ENCODE results near the gene PDE6B. TPM values are rescaled to one million over a fixed set of nuclear protein-coding genes. Genes with fewer than 3 reads are reported as not detected.

Gene PDE6B
- total and polyA plus RNA-seq, 8 donors: 1.1 to 12.3 (median 1.7) TPM; not detected in 4

GRCh38 chr4:685679-686412, 60.5 kb downstream of the PDE6B start:
- peak in 1 of 2 donors; percentile 7 for DNase-seq
- WGBS, 5 donors: 92 to 95% (median 94%) methylated on average over 27 to 37 of the region's 37 CpGs
- Histone ChIP-seq H3K27me3 (peaks cover 0 to 14% (median 0%) of the 10 kb centered on the region in 3 donors), H3K27ac (no peak overlapping the region), H3K9me3 (no peaks in the 10 kb centered on the region), H3K4me3 (no peak overlapping the region), H3K4me1 (peaks cover 44 to 71% (median 64%) of the 10 kb centered on the region in 4 donors), H3K36me3 (peaks cover 0 to 9% (median 8%) of the 10 kb centered on the region in 4 donors)
- TF ChIP-seq POLR2AphosphoS5 (IDR thresholded peaks at IDR 0.05) (no peak), POLR2A (IDR thresholded peaks at IDR 0.05) (no peak), EP300 (IDR thresholded peaks at IDR 0.05) (no peak)
- TF ChIP-seq, protein P1, sequence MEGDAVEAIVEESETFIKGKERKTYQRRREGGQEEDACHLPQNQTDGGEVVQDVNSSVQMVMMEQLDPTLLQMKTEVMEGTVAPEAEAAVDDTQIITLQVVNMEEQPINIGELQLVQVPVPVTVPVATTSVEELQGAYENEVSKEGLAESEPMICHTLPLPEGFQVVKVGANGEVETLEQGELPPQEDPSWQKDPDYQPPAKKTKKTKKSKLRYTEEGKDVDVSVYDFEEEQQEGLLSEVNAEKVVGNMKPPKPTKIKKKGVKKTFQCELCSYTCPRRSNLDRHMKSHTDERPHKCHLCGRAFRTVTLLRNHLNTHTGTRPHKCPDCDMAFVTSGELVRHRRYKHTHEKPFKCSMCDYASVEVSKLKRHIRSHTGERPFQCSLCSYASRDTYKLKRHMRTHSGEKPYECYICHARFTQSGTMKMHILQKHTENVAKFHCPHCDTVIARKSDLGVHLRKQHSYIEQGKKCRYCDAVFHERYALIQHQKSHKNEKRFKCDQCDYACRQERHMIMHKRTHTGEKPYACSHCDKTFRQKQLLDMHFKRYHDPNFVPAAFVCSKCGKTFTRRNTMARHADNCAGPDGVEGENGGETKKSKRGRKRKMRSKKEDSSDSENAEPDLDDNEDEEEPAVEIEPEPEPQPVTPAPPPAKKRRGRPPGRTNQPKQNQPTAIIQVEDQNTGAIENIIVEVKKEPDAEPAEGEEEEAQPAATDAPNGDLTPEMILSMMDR (IDR thresholded peaks at IDR 0.05): no peak
- intact Hi-C loops (cut with DNase I; ENCODE audit: low total_unique reads): no loop called here

DNA sequence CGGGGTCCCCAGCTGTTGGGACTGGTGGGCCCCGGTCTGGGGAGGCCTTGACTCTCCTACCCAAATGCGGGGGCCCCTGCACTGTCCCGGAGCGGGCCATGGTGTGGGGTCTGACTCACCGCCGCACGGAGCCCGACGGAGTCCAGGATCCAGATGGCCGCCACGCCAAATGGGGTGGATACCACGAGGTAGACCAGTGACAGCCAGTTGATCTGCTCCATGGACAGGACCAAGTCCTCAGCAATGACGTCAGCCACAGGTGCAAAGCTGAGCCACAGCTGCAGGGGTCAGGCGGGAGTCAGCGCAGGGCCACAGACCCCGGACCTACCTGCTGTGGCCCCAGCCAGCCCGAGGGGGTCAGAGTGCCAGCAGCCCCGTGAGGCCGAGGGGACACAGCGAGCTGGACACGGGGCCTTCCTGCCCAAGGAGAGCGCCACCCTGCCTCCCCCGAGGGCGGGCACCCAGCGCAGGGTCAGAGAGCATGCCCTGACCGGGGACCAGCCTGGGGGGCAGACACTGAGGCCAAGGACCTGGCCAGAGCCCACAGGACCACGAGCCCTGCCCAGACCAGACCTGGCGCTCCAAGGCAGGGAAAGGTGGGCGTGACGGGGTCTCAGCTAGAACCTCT, 61.2 kb downstream of the PDE6B start:
- WGBS, 5 donors: 84 to 95% (median 91%) methylated on average over 14 to 31 of the region's 31 CpGs
- Histone ChIP-seq H3K27me3 (peaks cover 0 to 10% (median 0%) of the 10 kb centered on the region in 3 donors), H3K4me1 (peaks cover 39 to 65% (median 58%) of the 10 kb centered on the region in 4 donors), H3K4me3 (peak overlapping the region in 2 of 4 donors; percentile 55), H3K9me3 (no peaks in the 10 kb centered on the region), H3K27ac (peak overlapping the region; percentile 50 to 90 (median 84)), H3K36me3 (peaks cover 0 to 9% (median 8%) of the 10 kb centered on the region in 4 donors)
- intact Hi-C loops (cut with DNase I; ENCODE audit: low total_unique reads): no loop called here
- no peak for TF ChIP-seq POLR2A (IDR thresholded peaks at IDR 0.05)
- no peak for TF ChIP-seq EP300 (IDR thresholded peaks at IDR 0.05)
- TF ChIP-seq POLR2AphosphoS5 (IDR thresholded peaks at IDR 0.05): no peak
- TF ChIP-seq, protein P1 (IDR thresholded peaks at IDR 0.05): no peak
- DNase-seq: no peak

DNA sequence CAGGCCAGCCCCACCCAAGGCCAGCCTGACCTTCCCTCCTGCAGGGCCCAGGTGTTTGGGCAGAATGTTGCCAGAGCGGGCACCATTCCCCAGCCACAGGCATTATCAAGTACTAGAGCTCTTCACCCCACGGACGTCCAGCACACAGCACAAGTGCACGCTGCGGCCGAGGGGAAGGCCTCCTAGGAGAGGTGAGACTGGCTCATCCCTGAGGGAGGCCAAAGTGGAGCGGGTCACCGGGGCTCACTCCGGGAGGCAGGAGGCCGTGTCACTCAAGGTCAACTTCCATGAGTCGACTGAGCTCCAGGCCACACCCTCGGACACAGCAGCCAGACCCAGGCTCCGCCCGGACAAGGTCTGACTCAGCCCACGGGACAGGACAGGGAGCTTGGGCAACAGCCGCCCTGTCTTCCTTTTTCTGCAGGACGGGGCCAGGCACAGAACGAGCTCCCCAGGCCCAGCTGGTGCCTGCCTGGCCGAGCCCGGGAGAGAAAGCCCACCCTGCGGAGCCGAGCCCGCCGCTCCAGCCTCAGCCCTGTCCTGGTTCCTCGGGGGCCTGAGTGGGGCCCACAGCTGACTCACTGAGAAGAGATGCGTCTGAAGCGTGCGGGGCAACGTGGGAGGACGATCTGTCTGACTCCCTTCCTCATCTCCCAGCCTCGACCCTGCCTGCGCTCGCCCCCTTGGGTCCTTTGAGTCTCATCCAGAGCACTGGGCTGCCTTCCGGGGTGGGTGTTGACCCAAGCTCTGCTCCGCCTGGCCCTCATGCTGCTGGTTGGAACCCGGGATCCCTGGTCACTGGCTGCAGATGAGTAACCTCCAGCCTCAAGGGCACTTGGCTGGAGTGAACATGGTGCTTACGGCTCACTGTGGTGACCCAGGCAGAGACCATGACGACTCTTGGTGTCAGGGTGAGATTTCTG, 61.9 kb downstream of the PDE6B start:
- peaks cover 39 to 57% (median 51%) of the 10 kb centered on the region in 4 donors for H3K4me1 ChIP-seq
- H3K4me3 ChIP-seq: peak overlapping the region in 3 of 4 donors; percentile 18 to 55 (median 55)
- peak; percentile 85 to 90 for DNase-seq
- 47 to 64% (median 52%) methylated on average over 20 to 38 of the region's 38 CpGs for WGBS, 5 donors
- TF ChIP-seq, protein P1 (IDR thresholded peaks at IDR 0.05): no peak
- TF ChIP-seq POLR2AphosphoS5 (IDR thresholded peaks at IDR 0.05): peak in 2 of 3 donors; percentile 36 to 85
- peaks cover 0 to 9% (median 8%) of the 10 kb centered on the region in 4 donors for H3K36me3 ChIP-seq
- intact Hi-C loops (cut with DNase I; ENCODE audit: low total_unique reads): no loop called here
- H3K27ac ChIP-seq: peak overlapping the region; percentile 77 to 90 (median 84)
- no peaks in the 10 kb centered on the region for H3K9me3 ChIP-seq
- peaks cover 0 to 3% (median 0%) of the 10 kb centered on the region in 3 donors for H3K27me3 ChIP-seq
